ENCODE data around the gene ISG20.

Gene ISG20

DNA sequence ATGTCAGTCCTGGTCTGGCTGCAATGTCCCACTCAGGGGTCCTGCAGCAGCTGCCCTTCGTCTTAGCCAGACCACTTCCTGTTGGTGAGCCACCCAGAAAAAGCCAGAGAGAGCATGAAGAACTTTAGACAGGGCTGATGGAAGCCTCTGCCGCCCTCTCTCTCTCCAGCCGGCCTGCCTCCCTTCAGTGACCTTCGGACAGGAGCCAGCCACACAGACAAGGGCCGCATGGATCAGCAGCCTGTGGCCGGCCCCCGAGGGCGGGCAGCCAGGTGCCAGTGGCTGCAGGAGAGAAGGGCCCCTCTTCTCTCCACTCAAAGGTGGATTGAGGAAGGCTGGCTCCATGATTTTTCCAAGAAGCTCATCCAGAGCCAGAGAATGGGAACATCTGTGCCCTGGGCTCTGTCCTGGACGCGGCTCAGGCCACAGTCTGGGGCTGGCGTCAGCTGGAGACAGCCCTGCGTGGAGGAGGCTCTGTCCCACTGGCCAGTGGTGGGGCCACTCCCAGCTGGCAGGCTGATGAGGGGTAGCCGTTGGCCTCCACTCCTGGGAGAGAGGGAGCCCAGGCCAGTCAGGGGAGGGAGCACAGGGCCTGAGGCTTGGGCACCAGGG is 42.9 kb downstream of the ISG20 start:
- DNase-seq (no peak), ATAC-seq (replicated peaks) (no peak)
- Mint-ChIP-seq H3K4me3 (no peak overlapping the region), H3K27me3 (peaks cover 18 to 21% of the 10 kb centered on the region in 2 donors), H3K27ac (no peak overlapping the region), H3K36me3 (ENCODE audit: insufficient read depth) (no peaks in the 10 kb centered on the region), H3K9me3 (no peaks in the 10 kb centered on the region), H3K4me1 (ENCODE audit: low read depth in 2 of 2) (no peaks in the 10 kb centered on the region)

DNA sequence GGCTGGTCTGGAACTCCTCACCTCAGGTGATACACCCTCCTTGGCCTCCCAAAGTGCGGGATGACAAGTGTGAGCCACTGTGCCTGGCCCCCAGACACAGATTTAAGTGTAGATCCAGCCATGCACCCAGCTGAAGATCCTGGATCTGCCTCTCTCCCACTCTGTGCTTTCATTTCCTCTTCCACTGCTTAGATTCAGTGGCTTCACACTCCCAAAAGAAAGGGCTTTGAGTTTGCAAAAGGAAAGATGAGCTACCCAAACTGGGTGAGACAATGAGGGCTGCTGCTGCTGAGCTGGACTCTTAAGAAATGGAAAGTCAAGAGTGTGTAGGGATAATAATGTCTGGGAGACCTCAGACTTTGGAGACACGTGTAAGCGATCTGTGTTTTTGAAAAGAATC is 45.5 kb downstream of the ISG20 start:
- Mint-ChIP-seq H3K27ac (no peak overlapping the region), H3K9me3 (peaks cover 0 to under 1% of the 10 kb centered on the region in 2 donors), H3K4me3 (no peak overlapping the region), H3K36me3 (ENCODE audit: insufficient read depth) (no peaks in the 10 kb centered on the region), H3K27me3 (peaks cover 21 to 41% of the 10 kb centered on the region in 2 donors), H3K4me1 (ENCODE audit: low read depth in 2 of 2) (no peaks in the 10 kb centered on the region)
- DNase-seq (no peak), ATAC-seq (replicated peaks) (no peak)

DNA sequence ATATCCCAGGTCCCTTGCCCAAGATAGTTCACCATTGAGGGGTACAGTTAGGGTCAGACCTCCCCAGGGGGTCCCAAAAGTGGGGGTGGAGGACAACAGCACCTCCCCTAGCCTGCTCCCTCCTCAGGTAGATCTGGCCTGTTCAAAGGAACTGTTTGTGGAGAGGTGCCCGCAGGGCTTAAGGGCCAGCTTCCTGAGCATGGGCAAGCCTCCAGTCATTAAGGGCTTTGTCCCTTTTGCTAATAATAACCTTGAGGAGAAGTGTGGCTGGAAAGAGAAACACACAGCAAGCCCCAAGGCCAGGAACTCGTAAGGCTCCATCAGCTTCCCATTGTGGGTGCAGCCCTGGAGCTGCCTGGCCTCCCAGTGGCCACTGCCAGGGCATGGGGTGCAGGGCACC is 47.4 kb downstream of the ISG20 start:
- Mint-ChIP-seq H3K36me3 (ENCODE audit: insufficient read depth) (no peaks in the 10 kb centered on the region), H3K4me3 (no peak overlapping the region), H3K9me3 (peaks cover 0 to 3% of the 10 kb centered on the region in 2 donors), H3K27ac (no peak overlapping the region), H3K27me3 (peaks cover 32 to 58% of the 10 kb centered on the region in 2 donors), H3K4me1 (ENCODE audit: low read depth in 2 of 2) (peaks cover 0 to 3% of the 10 kb centered on the region in 2 donors)
- no peak for DNase-seq
- no peak for ATAC-seq (replicated peaks)

GRCh38 chr15:88688394-88688933 is 49.6 kb downstream of the ISG20 start:
- no peak overlapping the region for H3K27ac Mint-ChIP-seq
- ATAC-seq (replicated peaks): no peak
- no peak for DNase-seq
- H3K4me1 Mint-ChIP-seq (ENCODE audit: low read depth in 2 of 2): peaks cover 0 to 3% of the 10 kb centered on the region in 2 donors
- H3K4me3 Mint-ChIP-seq: no peak overlapping the region
- H3K27me3 Mint-ChIP-seq: peaks cover 32 to 68% of the 10 kb centered on the region in 2 donors
- H3K9me3 Mint-ChIP-seq: peaks cover 0 to 3% of the 10 kb centered on the region in 2 donors
- H3K36me3 Mint-ChIP-seq (ENCODE audit: insufficient read depth): no peaks in the 10 kb centered on the region

DNA sequence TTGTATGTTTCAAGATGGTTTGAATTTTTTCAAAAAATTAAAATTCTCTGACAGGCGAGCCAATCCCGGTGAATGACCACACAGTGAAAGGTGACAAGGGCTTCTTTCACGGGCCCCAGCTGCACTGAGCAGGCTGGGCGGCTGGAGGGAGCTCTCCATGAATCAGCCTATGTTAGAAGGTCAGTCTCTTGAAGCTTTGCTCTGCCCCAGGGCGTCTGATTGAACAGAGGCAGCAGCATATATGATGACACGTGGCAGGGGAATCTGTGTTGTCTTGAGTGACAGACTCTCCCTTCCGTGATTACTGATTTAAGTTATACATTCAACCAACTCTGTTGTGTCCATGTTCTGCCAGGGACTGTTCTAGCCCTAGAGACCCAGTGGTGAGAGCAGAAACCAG is 51.5 kb downstream of the ISG20 start:
- Mint-ChIP-seq H3K27me3 (peaks cover 45 to 76% of the 10 kb centered on the region in 2 donors), H3K9me3 (peaks cover 0 to 3% of the 10 kb centered on the region in 2 donors), H3K4me1 (ENCODE audit: low read depth in 2 of 2) (peaks cover 0 to 3% of the 10 kb centered on the region in 2 donors), H3K27ac (no peak overlapping the region), H3K36me3 (ENCODE audit: insufficient read depth) (no peaks in the 10 kb centered on the region), H3K4me3 (no peak overlapping the region)
- no peak for ATAC-seq (replicated peaks)
- no peak for DNase-seq

DNA sequence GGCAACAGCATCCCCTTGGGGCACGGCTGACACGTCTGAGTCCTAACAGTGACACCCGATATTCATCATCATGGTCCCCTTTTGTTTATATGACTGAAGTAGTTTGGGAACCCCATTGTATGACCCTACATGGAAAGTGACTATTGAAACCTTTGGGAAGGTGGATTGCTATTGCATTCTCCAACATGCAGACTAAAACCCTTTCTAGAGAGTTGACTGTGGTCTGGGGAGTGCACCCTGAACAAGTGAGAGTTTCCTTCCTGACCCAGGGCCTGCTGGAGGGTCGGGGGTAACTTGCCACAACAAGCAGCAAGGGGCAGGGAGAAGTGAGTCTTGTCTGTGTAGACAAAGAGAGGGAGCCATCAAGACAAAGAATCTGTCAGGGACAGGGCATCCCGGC is 54.4 kb downstream of the ISG20 start:
- Mint-ChIP-seq H3K9me3 (peaks cover 0 to 3% of the 10 kb centered on the region in 2 donors), H3K27ac (no peak overlapping the region), H3K27me3 (peaks cover 37 to 73% of the 10 kb centered on the region in 2 donors), H3K4me1 (ENCODE audit: low read depth in 2 of 2) (peaks cover 0 to 3% of the 10 kb centered on the region in 2 donors), H3K4me3 (no peak overlapping the region), H3K36me3 (ENCODE audit: insufficient read depth) (no peaks in the 10 kb centered on the region)
- ATAC-seq (replicated peaks) (no peak), DNase-seq (no peak)

DNA sequence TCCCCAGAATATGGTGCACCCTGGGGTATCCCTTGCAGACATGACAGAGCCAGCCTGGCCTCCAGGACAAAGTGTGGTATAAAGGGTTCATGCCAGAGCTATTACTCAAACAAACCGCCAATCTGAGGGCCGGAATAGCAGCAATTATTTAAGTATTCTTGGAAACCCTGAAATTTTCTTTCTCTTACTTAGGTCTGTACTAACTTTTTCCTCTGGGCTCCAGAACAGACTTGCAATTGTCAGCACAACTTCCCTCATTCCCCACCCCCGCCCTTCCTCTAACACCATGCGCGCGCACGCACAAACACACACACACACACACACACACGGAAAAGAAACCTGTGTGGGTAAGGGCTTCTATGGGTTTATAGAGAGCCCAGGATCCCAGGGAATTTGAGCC is 56.3 kb downstream of the ISG20 start:
- ATAC-seq (replicated peaks): no peak
- no peaks in the 10 kb centered on the region for H3K36me3 Mint-ChIP-seq (ENCODE audit: insufficient read depth)
- H3K27me3 Mint-ChIP-seq: peaks cover 21 to 74% of the 10 kb centered on the region in 2 donors

GRCh38 chr15:88695691-88696251 is 57.0 kb downstream of the ISG20 start:
- DNase-seq: no peak
- Mint-ChIP-seq H3K36me3 (ENCODE audit: insufficient read depth) (peaks cover under 1% of the 10 kb centered on the region), H3K9me3 (no peaks in the 10 kb centered on the region), H3K4me1 (ENCODE audit: low read depth in 2 of 2) (peaks cover 0 to under 1% of the 10 kb centered on the region in 2 donors), H3K27ac (no peak overlapping the region), H3K4me3 (no peak overlapping the region), H3K27me3 (peaks cover 16 to 68% of the 10 kb centered on the region in 2 donors)
- no peak for ATAC-seq (replicated peaks)

More for the DNA sequence above, 56.3 kb downstream of the ISG20 start:
- DNase-seq: no peak
- no peak overlapping the region for H3K27ac Mint-ChIP-seq
- H3K4me1 Mint-ChIP-seq (ENCODE audit: low read depth in 2 of 2): peaks cover 0 to 3% of the 10 kb centered on the region in 2 donors
- no peaks in the 10 kb centered on the region for H3K9me3 Mint-ChIP-seq
- H3K4me3 Mint-ChIP-seq: no peak overlapping the region

DNA sequence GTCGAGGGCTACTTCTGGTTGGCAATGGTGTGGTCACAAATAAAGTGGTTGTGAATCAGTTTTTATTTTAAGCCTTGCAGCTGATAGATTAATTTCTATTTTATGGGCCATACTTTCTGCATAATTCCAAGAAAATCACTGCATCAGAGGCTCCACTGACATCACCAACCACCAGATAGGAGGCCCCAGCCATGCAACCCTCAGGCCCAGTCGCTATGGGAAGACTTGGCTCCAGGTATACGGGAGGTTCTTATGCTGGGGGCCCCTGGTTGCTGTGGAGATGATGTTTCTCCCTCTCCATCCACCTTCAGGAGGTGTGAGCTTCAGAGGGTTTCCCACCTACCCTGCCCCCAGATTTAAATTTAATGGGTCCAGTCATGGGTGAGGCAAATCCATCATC is 57.4 kb downstream of the ISG20 start:
- no peak for DNase-seq
- H3K9me3 Mint-ChIP-seq: no peaks in the 10 kb centered on the region
- no peak overlapping the region for H3K4me3 Mint-ChIP-seq
- H3K27me3 Mint-ChIP-seq: peaks cover 15 to 63% of the 10 kb centered on the region in 2 donors
- peaks cover 2% of the 10 kb centered on the region for H3K36me3 Mint-ChIP-seq (ENCODE audit: insufficient read depth)
- no peak for ATAC-seq (replicated peaks)
- no peaks in the 10 kb centered on the region for H3K4me1 Mint-ChIP-seq (ENCODE audit: low read depth in 2 of 2)
- no peak overlapping the region for H3K27ac Mint-ChIP-seq

DNA sequence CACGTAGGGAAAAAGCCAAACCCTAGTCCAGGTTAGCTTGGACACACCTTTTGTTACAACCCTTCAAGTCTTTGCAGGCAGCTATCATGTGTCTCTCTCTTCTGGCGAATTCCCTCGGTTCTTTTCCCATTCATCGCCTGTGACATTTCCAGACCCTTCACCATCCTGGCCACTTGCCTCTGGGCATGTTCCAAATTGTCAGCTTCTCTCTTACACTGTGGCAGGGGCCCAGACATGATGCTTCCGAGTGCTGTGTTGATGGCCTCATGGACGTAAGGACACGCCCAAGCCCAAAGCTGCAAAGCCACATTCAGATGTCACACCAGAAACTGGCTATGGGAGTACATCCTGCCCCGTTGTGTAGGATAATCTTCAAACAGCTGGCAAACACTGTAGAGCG is 58.5 kb downstream of the ISG20 start:
- no peak for ATAC-seq (replicated peaks)
- Mint-ChIP-seq H3K4me3 (no peak overlapping the region), H3K27me3 (peaks cover 15 to 63% of the 10 kb centered on the region in 2 donors), H3K9me3 (no peaks in the 10 kb centered on the region), H3K4me1 (ENCODE audit: low read depth in 2 of 2) (no peaks in the 10 kb centered on the region), H3K27ac (no peak overlapping the region), H3K36me3 (ENCODE audit: insufficient read depth) (peaks cover 2% of the 10 kb centered on the region)
- no peak for DNase-seq

- DNase-seq (no peak), ATAC-seq (replicated peaks) (no peak)
- Mint-ChIP-seq H3K27me3 (peaks cover 10 to 60% of the 10 kb centered on the region in 2 donors), H3K36me3 (ENCODE audit: insufficient read depth) (peaks cover 5% of the 10 kb centered on the region), H3K4me3 (no peak overlapping the region), H3K27ac (no peak overlapping the region), H3K4me1 (ENCODE audit: low read depth in 2 of 2) (peaks cover 0 to 4% of the 10 kb centered on the region in 2 donors), H3K9me3 (no peaks in the 10 kb centered on the region)
Observed at GRCh38 chr15:88699861-88700260, 61.0 kb downstream of the ISG20 start.

DNA sequence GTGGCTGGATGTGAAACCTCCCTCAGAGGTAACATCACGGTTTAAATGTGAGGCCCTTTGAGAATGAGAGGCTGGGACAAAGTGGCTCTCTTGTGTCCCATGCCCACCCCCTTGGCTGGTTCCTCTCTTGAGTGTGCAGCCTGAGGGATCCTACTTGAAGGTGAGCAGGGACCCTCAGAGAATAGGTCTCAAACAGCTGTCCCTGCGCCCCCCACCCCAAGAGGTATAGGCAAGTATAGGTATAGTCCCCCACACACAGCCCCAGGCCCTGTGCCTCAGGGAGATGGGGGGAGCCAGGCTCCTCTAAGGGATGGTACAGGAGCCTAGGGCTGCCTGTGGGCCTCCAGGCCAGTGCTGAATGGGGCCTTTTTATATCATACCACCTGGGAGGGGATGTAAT is 61.9 kb downstream of the ISG20 start:
- Mint-ChIP-seq H3K36me3 (ENCODE audit: insufficient read depth) (peaks cover 6% of the 10 kb centered on the region), H3K27me3 (peaks cover 9 to 59% of the 10 kb centered on the region in 2 donors), H3K4me3 (no peak overlapping the region), H3K27ac (no peak overlapping the region), H3K4me1 (ENCODE audit: low read depth in 2 of 2) (peaks cover 2 to 7% of the 10 kb centered on the region in 2 donors), H3K9me3 (no peaks in the 10 kb centered on the region)
- no peak for ATAC-seq (replicated peaks)
- DNase-seq: no peak

- Mint-ChIP-seq H3K27ac (no peak overlapping the region), H3K36me3 (ENCODE audit: insufficient read depth) (peaks cover 6% of the 10 kb centered on the region), H3K27me3 (peaks cover 17 to 62% of the 10 kb centered on the region in 2 donors), H3K4me3 (no peak overlapping the region), H3K4me1 (ENCODE audit: low read depth in 2 of 2) (peaks cover 5 to 11% of the 10 kb centered on the region in 2 donors), H3K9me3 (no peaks in the 10 kb centered on the region)
- peak; percentile 44 for ATAC-seq (replicated peaks)
- peak; percentile 21 to 24 (median 23) for DNase-seq
Observed at GRCh38 chr15:88701561-88702095, 62.8 kb downstream of the ISG20 start.

GRCh38 chr15:88702983-88703382 is 64.2 kb downstream of the ISG20 start:
- Mint-ChIP-seq H3K9me3 (no peaks in the 10 kb centered on the region), H3K27me3 (peaks cover 26 to 66% of the 10 kb centered on the region in 2 donors), H3K4me3 (no peak overlapping the region), H3K36me3 (ENCODE audit: insufficient read depth) (peaks cover 6% of the 10 kb centered on the region), H3K27ac (no peak overlapping the region), H3K4me1 (ENCODE audit: low read depth in 2 of 2) (peaks cover 5 to 11% of the 10 kb centered on the region in 2 donors)
- DNase-seq (no peak), ATAC-seq (replicated peaks) (no peak)

All from effector memory CD8-positive, alpha-beta T cell (primary cell).